Esophagus muscularis mucosa (tissue), 4 donors: ENCODE results near the gene DYNLL2. TPM values are rescaled to one million over a fixed set of nuclear protein-coding genes. Genes with fewer than 3 reads are reported as not detected.

Experiments used
- DNase-seq: peaks from one replicate; pipeline ENCODE4 v3.0.0-alpha.2; 2017; ENCODE audit errors: extremely low spot score
- H3K27ac ChIP-seq, 4 donors: fragments of 200-600 bp; sonication (generic); replicated peaks in 1 of 4; 1 replicate in 3 of 4; 2 replicates in 1 of 4; pipeline ENCODE4 v1.5.1; 2016 to 2019; ENCODE audit warnings: mild to moderate bottlenecking in 1 of 4
- H3K27me3 ChIP-seq, 4 donors: fragments of 200-600 bp; sonication (generic); one replicate each; pipeline versions ENCODE4 v1.5.1 to v1.6.0; 2016 to 2019
- H3K36me3 ChIP-seq, 4 donors: fragments of 200-600 bp; sonication (generic); one replicate each; pipeline ENCODE4 v1.5.1; 2016 to 2019
- H3K4me1 ChIP-seq, 4 donors: fragments of 200-600 bp; sonication (generic); one replicate each; pipeline ENCODE4 v1.5.1; 2016 to 2019
- H3K4me3 ChIP-seq, 4 donors: fragments of 200-600 bp; sonication (generic); 1 replicate in 2 of 4; 2 replicates in 2 of 4; pipeline ENCODE4 v1.5.1; 2016 to 2019; ENCODE audit warnings: mild to moderate bottlenecking in 4 of 4, moderate library complexity in 1 of 4
- H3K9me3 ChIP-seq, 4 donors: fragments of 200-600 bp; sonication (generic); 1 replicate in 3 of 4; 2 replicates in 1 of 4; pipeline ENCODE4 v1.5.1; 2016 to 2019
- CTCF ChIP-seq, 3 experiments: fragments of 200-600 bp in 2 of 3; fragments of 450-650 bp in 1 of 3; sonication (generic) in 2 of 3; IDR thresholded peaks; one replicate each; pipeline ENCODE4 v1.5.1; 2017 to 2019; ENCODE audit warnings: antibody characterized with exemption in 3 of 3, mild to moderate bottlenecking in 2 of 3, moderate library complexity in 1 of 3
- EP300 ChIP-seq: sonication (generic); formaldehyde crosslinking; IDR thresholded peaks from one replicate; pipeline ENCODE4 v1.6.1; 2017; ENCODE audit warnings: antibody characterized with exemption
- POLR2A ChIP-seq: fragments of 450-650 bp; IDR thresholded peaks from one replicate; pipeline ENCODE4 v1.6.1; 2017; ENCODE audit warnings: antibody characterized with exemption, moderate library complexity, mild to moderate bottlenecking, low read depth
- POLR2AphosphoS5 ChIP-seq, 2 donors: sonication (generic); formaldehyde crosslinking; IDR thresholded peaks; one replicate each; pipeline ENCODE4 v1.6.1; 2017; ENCODE audit warnings: antibody characterized with exemption in 2 of 2
- WGBS: methylation state at CpG from one replicate; pipeline ENCODE4 v1.1.5; 2018; 5-methylcytosine and 5-hydroxymethylcytosine counted together
- intact Hi-C: fragments of 100-400 bp; cut with DNase I; formaldehyde crosslinking; loops from one replicate; pipeline ENCODE4 v1.15.1; 2023
- total RNA-seq, 4 donors: library from RNA; depleted of rRNA; stranded (reverse); fragments of >200 nt; gene quantifications; one replicate each; pipeline versions ENCODE4 v1.1.0 to v1.2.1, GENCODE V29; 2016

The DYNLL2 gene
- total RNA-seq, 4 donors from 2014 or later: 22.2 to 37.0 (median 36.3) TPM

GRCh38 chr17:58056476-58056875 lies 26.7 kb upstream of the DYNLL2 start:
- Histone ChIP-seq H3K27ac (no peak overlapping the region), H3K36me3 (no peaks in the 10 kb centered on the region), H3K9me3 (no peaks in the 10 kb centered on the region), H3K4me3 (no peak overlapping the region), H3K4me1 (peaks cover 10 to 20% (median 18%) of the 10 kb centered on the region in 4 donors), H3K27me3 (no peaks in the 10 kb centered on the region)
- intact Hi-C loops: no loop called here
- no peak for DNase-seq
- TF ChIP-seq EP300 (no peak), POLR2AphosphoS5 (IDR thresholded peaks at IDR 0.05) (no peak), CTCF (IDR thresholded peaks at IDR 0.05) (no peak), POLR2A (no peak)

GRCh38 chr17:58059141-58059540 lies 24.1 kb upstream of the DYNLL2 start:
- Histone ChIP-seq H3K9me3 (no peaks in the 10 kb centered on the region), H3K4me3 (no peak overlapping the region), H3K27me3 (no peaks in the 10 kb centered on the region), H3K4me1 (peaks cover 10 to 25% (median 20%) of the 10 kb centered on the region in 4 donors), H3K27ac (no peak overlapping the region), H3K36me3 (no peaks in the 10 kb centered on the region)
- intact Hi-C loops: no loop called here
- 77% methylated on average over 5 of the region's 5 CpGs for WGBS
- TF ChIP-seq POLR2AphosphoS5 (IDR thresholded peaks at IDR 0.05) (no peak), EP300 (no peak), POLR2A (no peak), CTCF (IDR thresholded peaks at IDR 0.05) (no peak)
- DNase-seq: no peak

GRCh38 chr17:58060596-58061191 lies 22.5 kb upstream of the DYNLL2 start:
- intact Hi-C loops: no loop called here
- no CpG with 5 or more reads among the region's 9 CpGs for WGBS
- no peak for TF ChIP-seq POLR2A
- no peak for TF ChIP-seq EP300
- no peak for TF ChIP-seq CTCF (IDR thresholded peaks at IDR 0.05)
- TF ChIP-seq POLR2AphosphoS5 (IDR thresholded peaks at IDR 0.05): peak; percentile 40 to 49

GRCh38 chr17:58061672-58062071 lies 21.5 kb upstream of the DYNLL2 start:
- no peak for DNase-seq
- no peaks in the 10 kb centered on the region for H3K36me3 ChIP-seq
- no peak overlapping the region for H3K4me3 ChIP-seq
- H3K9me3 ChIP-seq: no peaks in the 10 kb centered on the region
- WGBS: 60% methylated on average over 5 of the region's 5 CpGs
- no peak for TF ChIP-seq POLR2AphosphoS5 (IDR thresholded peaks at IDR 0.05)
- no peak for TF ChIP-seq EP300
- no peak for TF ChIP-seq POLR2A
- no peak for TF ChIP-seq CTCF (IDR thresholded peaks at IDR 0.05)
- intact Hi-C loops: no loop called here
- no peaks in the 10 kb centered on the region for H3K27me3 ChIP-seq
- H3K27ac ChIP-seq: peak overlapping the region in 1 of 4 donors; percentile 65
- peaks cover 10 to 25% (median 20%) of the 10 kb centered on the region in 4 donors for H3K4me1 ChIP-seq

More at GRCh38 chr17:58060596-58061191, 22.5 kb upstream of the DYNLL2 start:
- Histone ChIP-seq H3K27me3 (no peaks in the 10 kb centered on the region), H3K4me3 (peak overlapping the region in 1 of 4 donors; percentile 9), H3K4me1 (peaks cover 10 to 25% (median 20%) of the 10 kb centered on the region in 4 donors), H3K9me3 (no peaks in the 10 kb centered on the region), H3K27ac (peak overlapping the region in 3 of 4 donors; percentile 7 to 65 (median 10)), H3K36me3 (no peaks in the 10 kb centered on the region)
- no peak for DNase-seq
